GM19238 (cell line): Measurements from ENCODE around the gene GNAS-AS1.

Experiments
- DNase-seq: peaks from one replicate; pipeline ENCODE4 v3.0.0; 2011; ENCODE audit warnings: low spot score; ENCODE audit not compliant: insufficient read length

The GNAS-AS1 gene

DNA sequence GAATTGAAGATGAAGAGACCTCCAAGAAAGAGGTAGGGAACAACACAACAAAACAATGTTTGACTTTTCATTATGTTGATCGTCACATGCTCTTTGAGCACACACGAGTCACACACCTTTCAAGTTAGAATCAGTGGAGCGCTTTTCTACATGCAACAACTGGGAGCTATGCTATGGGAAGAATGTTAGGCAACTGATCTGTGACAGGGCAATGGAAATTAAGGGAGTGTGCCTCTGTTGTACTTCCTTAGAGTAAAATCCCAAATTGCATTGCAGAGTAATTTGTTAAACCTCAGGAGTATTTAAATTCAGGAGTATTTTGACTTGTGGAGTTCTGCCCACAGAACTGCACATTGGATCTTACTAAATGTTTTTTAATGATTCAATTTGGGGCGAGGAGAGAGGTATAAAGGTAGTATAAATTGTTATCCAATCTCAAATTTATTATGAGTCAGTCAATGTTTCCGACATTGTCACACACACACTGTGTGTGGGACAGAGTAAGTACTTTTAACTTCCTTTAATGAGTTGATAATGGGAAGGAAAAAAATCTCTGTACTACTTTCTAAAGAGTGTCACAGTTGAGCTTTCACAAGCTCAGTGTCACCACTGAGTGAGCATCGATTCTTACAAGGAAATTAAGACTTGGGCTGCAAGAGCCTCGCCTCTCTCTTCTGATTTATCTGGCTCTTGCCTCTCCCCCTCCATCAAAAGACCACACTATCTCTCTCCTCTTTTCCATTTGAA is 12.5 kb upstream of the GNAS-AS1 start:
- no peak for DNase-seq

DNA sequence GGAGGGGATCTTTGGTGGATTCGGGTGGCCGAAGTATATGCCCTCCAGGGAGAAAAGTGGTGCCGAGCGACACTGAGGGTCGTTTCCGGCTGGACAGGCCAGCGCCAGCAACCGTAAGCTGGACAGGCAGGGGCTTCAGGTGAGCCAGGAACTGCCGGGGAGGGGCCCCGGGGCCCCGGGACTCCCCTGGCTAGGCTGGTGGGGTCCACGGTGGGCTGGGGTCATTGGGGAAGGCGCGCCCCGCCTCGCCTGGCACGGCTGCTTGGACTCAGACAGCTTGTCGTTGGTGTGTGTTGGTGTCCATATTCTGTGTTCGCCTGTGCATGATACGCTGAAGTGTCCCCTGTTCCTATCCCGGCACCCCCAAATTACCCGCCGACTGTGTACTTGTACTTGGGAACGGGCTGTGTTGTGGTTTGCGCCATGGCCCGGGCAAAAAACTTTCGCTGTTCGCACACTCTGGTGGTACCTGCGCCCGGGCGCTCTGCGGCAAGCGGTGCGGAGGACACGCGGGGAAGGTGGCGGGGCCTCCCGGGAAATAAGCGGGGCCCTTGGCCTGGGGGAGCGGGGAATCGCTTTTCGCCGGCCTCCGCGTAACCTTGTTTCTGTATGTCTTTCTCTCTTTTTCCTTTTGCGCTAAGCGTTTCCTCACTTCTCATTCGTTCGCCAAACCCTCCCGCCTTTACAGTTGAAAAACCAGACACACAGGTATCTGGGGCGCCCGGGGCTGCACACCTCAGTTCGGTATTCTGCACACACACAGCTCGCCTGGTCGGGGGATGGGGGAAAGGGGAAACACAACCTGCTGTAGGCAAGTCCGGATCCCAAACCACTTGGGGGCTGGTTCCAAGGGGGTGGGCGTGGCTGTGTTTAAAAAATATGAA is 5.0 kb upstream of the GNAS-AS1 start:
- no peak for DNase-seq

DNA sequence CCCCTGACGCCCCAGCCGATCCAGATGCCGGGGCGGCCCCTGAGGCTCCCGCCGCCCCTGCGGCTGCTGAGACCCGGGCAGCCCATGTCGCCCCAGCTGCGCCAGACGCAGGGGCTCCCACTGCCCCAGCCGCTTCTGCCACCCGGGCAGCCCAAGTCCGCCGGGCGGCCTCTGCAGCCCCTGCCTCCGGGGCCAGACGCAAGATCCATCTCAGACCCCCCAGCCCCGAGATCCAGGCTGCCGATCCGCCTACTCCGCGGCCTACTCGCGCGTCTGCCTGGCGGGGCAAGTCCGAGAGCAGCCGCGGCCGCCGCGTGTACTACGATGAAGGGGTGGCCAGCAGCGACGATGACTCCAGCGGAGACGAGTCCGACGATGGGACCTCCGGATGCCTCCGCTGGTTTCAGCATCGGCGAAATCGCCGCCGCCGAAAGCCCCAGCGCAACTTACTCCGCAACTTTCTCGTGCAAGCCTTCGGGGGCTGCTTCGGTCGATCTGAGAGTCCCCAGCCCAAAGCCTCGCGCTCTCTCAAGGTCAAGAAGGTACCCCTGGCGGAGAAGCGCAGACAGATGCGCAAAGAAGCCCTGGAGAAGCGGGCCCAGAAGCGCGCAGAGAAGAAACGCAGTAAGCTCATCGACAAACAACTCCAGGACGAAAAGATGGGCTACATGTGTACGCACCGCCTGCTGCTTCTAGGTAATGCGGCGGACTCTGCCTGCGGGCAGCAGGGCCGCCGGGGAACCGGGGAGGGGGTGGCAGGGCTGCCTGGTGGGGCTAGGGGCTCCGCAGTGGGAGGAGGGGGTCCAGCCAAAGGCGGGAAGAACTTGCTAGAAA is 4.2 kb upstream of the GNAS-AS1 start:
- DNase-seq, result no peak

DNA sequence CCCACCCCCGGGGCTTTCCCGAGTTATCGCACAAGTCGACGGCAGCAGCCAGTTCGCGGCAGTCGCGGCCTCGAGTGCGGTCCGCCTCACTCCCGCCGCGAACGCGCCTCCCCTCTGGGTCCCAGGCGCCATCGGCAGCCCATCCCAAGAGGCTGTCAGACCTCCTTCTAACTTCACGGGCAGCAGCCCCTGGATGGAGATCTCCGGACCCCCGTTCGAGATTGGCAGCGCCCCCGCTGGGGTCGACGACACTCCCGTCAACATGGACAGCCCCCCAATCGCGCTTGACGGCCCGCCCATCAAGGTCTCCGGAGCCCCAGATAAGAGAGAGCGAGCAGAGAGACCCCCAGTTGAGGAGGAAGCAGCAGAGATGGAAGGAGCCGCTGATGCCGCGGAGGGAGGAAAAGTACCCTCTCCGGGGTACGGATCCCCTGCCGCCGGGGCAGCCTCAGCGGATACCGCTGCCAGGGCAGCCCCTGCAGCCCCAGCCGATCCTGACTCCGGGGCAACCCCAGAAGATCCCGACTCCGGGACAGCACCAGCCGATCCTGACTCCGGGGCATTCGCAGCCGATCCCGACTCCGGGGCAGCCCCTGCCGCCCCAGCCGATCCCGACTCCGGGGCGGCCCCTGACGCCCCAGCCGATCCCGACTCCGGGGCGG is 3.4 kb upstream of the GNAS-AS1 start:
- no peak for DNase-seq

DNA sequence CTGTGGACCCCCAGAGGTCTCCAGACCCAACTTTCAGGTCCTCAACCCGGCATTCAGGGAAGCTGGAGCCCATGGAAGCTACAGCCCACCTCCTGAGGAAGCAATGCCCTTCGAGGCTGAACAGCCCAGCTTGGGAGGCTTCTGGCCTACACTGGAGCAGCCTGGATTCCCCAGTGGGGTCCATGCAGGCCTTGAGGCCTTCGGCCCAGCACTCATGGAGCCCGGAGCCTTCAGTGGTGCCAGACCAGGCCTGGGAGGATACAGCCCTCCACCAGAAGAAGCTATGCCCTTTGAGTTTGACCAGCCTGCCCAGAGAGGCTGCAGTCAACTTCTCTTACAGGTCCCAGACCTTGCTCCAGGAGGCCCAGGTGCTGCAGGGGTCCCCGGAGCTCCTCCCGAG is 2.8 kb upstream of the GNAS-AS1 start:
- DNase-seq, result no peak

DNA sequence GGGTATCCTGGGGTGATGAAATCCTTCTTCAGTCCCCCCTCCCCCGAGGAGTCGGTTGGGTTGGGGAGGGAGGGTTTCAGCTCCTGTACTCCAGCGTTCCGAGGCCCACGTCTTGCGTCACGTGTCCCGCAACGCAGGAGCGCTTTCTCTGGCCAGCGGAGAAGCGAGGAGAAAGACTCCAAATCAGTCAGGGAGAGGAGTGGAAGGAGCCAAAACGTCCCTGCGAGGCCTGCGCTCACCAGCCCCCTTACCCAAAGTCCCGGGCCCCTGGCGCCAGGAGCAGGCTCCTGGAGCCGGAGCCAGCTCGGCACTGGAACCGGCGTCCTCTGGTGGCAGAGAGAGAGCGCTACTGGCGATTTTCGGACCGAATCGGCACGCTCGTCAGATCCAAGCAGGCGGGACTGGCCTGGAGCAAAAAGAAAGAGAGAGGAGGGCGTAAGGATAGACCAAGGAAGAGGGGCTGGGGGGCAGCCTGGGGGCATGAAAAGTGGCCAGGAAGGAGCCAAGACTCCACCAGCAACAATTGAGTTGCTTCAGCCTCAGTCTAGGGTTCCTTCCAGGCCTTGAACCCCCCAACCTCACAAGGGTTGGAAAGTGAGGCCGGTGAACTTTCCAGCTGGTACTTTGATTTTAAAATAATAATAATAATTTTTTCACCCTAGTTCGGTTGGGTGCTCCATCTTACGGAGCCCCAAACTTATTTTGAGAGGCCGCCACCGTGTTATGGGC is 2.0 kb upstream of the GNAS-AS1 start, which contains the start of gene GNAS:
GNAS (plus strand) TSS at position 174 of the 729 bp plus-strand sequence.
- peak; percentile 48 for DNase-seq

DNA sequence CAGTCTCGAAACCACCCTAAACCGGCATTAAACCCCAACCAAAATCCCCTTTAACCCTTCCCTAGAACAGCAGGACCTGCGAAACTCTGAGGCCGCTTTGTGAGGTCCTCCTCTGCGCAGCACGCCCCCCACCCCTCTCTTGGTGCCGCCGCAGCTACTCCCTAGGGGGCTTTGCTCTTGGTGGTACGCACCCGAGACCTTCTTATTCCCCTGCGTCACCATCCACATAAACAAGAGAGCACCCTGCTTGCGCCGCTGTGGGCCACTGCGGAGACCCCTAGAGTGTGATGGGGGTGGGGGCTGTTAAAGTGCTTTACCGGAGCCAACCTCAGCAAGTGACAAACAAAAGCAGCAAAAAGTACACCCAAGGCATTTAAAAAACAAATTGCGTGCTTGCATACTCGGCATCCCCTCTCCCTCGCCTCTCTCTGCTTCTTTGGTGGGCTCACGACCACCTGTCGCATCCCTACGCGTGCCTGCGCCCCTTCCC is 1.3 kb upstream of the GNAS-AS1 start:
- no peak for DNase-seq

DNA sequence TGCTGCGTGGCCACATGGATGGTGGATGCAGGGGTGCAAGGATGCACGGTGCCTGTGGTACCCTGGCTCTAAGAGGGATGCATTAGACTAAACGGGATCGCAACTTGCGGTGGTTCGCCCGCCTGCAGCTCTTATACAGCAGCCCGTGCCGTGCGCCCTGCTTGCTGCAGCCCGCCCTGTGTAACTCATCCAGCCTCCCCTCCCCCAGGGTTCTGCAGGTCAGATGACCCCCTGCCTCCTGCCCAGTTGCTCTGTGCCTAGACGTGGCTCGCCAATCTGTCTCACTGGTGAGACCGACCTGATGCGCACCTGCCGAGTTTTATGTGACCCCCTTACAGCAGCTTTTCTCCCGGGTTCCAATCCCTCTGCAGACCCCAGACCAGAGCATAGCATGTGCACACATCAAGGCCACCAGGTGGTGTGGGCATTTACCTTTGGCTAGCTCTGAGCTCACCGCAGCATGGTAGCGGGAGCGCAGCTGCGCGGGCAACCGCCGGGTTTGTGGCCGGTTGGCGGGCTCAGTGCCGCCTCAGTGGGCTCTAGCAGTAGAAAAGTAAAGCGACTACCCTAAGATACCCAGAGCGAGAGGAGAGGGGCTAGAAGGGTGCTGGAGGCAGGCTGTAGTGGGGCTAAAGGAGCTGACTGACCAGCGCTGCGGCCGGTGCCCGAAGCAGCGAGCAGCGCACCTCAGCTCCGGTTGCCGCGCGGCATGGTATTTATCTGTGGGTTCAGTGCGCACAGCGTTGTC is 693 bp upstream of the GNAS-AS1 start:
- DNase-seq, result no peak

DNA sequence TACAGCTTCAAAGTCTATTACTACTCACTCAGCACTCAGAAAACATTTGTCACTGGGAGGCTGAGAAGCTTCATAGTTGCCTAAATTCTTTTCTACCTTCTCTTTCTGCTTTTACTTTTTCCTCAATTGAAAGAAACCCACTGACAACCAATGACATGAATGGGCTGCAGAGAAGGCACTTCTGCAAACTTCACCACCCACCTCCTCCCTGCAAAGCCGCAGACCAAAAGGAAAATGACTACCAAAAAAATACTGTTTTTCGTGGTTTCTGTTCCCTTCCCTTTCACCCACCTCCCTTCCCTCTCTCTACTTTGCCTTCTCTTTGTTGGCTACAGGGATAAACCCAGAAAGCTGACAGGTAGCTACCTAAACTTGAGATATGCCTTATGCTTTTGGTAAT is 3.2 kb downstream of the GNAS-AS1 start:
- DNase-seq, result no peak

DNA sequence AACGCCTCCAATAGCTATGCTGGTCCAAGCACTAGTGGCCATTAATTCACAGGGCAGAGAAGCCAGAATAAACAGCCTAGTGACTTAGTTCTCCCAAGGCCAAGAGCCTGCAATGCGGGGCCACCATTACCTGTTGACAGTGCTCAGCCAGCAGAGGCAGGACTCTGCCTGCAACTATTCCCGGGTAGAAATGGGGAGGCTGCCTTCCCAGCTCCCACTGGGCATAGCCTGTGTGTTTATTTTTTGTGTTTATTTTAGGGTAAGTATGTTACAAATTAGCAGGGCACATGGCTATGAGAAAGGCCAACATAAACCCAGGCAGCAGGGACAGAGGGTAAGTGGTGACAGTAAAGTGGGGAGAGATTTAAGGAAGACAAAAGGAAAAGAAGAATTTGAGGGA is 5.0 kb downstream of the GNAS-AS1 start:
- DNase-seq, result no peak

DNA sequence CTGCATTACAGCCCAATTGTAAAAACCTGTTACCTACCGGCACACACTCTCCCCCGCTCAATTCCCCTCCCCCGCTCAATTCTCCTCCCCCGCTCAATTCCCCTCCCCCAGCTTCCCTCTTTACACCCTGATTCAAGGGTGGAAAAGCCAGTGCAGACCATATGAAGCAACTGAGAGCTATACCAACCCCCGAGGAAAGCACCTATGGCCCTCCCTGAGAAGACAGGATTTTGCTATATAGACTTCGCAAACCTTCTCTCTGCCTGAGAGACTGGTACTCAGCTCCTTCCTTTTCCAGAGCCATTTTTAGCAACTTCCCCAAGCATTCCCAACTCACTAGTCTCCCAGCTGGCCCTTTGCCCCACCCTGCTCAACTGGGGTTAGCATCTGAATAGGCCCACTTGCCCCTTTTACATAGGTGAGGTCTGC is 7.6 kb downstream of the GNAS-AS1 start:
- DNase-seq, result no peak

DNA sequence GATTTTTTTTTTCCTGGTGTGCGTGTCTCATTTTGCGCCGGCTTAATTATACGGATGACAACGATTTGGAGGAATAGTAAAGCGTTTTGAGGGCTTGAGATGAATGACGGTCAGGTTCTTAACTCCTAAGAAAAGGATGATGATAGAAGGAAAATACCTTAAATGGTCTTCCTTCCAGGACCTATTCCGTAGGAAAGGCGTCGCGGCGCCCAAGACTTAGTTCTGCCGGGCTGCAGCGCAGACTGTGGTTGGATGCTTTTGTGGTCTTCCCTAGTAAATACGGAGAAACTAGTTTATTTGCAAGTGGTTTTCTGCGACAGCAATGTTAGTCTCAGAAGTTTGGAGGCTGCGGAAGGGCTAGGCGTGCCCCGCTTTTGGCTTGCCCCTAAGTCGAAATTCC is 8.4 kb downstream of the GNAS-AS1 start:
- no peak for DNase-seq

DNA sequence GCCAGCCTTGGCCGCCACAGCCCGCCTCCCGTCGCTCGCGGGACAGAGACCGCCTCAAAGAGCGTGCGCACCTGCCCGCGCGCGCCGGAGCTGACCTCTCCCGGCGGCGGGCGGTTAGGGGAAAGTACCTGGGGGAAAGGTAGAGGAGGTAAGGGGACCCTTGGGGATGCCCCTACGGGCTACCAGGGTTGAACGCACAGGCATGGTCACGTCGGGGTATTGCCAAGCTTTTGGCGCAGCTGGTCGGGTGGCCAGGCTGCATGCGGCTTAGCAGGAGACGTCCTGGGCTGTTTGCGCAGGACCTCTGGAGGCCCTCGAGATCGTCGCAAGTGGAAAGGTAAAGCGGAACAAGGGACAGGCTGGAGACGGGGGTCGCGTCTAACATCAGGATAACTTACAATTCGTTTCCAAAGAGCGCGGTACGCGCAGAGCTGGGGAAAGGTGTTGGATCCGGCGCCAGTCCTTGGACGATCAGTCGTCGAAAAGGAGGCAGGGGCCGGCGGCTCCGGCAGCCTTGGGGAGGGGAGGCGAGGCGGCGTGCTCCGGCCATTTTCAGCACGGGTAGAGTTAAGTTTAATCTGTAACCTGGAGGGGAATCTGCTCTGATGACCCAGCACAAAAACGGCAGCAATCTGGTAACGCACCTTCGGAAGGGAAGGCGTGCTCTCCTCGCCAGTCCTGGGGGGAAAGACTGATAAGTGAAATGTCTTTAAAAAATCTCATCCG is 9.0 kb downstream of the GNAS-AS1 start:
- no peak for DNase-seq

DNA sequence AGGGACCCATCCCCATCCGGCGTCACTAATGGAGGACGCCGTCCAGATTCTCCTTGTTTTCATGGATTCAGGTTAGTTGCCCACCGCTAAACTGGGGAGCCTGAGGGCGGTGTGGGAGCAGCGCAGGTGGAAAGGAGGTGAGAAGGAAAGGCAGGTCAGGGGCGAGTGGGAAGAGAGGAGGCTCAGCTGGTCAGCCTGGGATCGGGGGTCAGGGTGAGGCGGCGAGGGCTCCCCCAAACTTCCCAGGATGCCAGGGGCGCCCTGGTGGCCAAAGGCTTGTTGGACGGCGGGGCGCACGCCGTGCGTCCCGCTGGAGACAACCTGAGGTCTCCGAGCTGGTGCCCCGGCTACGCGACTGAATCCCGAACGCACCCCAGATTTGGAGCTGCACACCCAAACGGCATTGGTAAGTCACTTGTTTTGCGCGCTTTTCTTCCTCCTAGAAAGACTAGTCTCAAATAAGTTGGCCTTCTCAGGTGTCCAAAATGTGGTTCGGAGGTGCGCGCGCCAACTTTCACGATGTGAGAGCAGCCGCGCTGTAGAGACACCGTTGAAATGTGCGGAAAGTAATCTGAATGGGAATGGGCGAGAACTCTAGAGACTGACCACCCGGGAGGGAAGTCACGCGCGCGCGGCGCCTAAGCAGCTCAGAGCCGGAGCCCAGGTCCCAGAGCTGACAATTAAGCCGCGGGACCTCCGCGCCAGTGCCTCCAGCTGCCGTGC is 9.7 kb downstream of the GNAS-AS1 start:
- DNase-seq, result no peak

DNA sequence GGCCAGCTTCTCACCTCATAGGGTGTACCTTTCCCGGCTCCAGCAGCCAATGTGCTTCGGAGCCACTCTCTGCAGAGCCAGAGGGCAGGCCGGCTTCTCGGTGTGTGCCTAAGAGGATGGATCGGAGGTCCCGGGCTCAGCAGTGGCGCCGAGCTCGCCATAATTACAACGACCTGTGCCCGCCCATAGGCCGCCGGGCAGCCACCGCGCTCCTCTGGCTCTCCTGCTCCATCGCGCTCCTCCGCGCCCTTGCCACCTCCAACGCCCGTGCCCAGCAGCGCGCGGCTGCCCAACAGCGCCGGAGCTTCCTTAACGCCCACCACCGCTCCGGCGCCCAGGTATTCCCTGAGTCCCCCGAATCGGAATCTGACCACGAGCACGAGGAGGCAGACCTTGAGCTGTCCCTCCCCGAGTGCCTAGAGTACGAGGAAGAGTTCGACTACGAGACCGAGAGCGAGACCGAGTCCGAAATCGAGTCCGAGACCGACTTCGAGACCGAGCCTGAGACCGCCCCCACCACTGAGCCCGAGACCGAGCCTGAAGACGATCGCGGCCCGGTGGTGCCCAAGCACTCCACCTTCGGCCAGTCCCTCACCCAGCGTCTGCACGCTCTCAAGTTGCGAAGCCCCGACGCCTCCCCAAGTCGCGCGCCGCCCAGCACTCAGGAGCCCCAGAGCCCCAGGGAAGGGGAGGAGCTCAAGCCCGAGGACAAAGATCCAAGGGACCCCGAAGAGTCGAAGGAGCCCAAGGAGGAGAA is 10.5 kb downstream of the GNAS-AS1 start:
- no peak for DNase-seq

DNA sequence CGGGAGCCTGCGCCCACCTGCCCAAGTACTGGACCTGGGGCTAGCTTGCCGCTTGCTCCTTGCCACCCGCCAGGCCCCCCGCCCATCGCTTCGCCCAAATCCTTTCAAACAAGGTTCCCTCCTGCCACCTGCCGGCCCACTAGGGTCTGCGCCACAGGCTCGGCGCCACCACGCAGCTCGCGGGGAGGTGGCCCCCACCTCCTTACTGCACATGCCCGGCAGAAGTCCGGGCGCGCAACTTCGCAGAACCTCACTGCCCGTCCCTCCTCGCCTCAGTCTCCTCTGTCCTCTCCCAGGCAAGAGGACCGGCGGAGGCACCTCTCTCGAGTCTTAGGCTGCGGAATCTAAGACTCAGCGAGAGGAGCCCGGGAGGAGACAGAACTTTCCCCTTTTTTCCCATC is 11.2 kb downstream of the GNAS-AS1 start:
- DNase-seq, result no peak

DNA sequence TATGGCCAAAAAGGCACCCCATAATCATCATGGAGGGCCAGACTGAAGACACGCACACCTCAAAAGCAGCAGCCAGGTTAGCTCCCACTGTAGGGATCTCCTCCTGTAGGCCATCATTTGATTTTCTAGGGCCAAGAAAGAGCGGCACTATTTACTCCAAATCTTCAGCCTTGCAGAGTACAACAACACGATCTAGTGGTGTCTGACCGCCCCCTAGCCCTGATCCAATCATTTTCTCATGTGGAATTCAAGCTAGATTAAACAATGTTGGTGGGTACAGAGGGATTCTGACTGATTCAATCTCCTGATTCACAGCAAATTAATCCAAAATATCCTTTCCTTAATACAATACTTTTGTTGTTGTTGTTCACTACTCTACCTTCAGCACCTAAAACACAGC is 12.5 kb downstream of the GNAS-AS1 start:
- no peak for DNase-seq

DNA sequence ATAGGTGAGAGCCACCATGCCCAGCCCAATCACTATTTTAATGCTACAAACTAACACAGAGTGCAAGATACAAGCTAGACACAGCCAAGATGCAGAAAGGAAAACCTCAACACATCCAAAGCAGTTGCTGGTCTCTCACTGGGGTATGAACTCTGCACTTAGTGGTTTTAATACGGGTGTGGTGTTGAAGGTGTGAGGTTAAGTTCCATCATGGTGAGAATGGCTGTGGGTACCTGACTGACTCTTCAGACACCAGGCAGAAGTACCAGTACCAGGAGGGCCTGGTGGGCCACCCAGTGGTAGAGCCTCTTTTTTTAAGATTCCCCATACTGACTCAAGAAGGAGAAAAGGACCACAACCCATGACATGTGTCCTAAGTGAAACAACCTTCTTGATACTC is 13.0 kb downstream of the GNAS-AS1 start:
- no peak for DNase-seq
